HS-27A (cell line): Measurements from ENCODE around the gene GALNT11.
"Not testable (repeated sequence)": the region's sequence is repeated elsewhere in the genome, so short reads cannot be mapped to it uniquely, and the experiment has no call there.

Source experiments
- DNase-seq: peaks from one replicate; pipeline ENCODE4 v3.0.0-alpha.2; 2012; ENCODE audit warnings: low read depth, missing footprints

The GALNT11 gene

GRCh38 chr7:152027491-152028365 is 2.3 kb downstream of the GALNT11 start:
- DNase-seq: not testable (repeated sequence)

DNA sequence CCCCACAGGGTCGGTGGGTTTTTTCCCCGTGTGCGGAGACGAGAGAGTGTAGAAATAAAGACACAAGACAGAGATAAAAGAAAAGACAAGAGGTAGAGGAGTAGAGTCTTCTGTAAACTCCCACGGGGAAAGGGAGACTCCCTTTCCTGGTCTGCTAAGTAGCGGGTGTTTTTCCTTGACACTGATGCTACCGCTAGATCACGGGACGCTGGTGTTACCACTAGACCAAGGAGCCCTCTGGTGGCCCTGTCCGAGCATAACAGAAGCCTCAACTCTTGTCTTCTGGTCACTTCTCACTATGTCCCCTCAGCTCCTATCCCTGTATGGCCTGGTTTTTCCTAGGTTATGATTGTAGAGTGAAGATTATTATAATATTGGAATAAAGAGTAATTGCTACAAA is 4.6 kb downstream of the GALNT11 start:
- not testable (repeated sequence) for DNase-seq

- DNase-seq: not testable (repeated sequence)
These were observed 5.2 kb downstream of the GALNT11 start for GRCh38 chr7:152030639-152031038.

- DNase-seq: no peak
These were observed 10.3 kb downstream of the GALNT11 start for GRCh38 chr7:152035817-152036216.

DNA sequence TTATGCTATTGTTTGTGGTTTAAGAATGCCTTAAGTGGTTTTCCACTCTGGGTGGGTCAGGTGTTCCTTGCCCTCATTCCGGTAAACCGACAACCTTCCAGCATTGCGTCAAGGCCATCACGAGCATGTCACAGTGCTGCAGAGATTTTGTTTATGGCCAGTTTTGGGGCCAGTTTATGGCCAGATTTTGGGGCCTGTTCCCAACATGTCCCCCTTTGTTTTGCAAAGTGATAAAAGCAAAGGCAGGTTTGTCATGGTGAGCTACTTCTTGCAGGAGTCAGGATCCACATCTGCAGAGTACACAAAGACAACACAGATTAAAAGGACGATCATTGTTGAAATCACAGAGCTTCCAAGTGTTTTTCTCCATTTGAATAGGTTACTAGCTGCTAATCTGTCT is 12.9 kb downstream of the GALNT11 start:
- not testable (repeated sequence) for DNase-seq

DNA sequence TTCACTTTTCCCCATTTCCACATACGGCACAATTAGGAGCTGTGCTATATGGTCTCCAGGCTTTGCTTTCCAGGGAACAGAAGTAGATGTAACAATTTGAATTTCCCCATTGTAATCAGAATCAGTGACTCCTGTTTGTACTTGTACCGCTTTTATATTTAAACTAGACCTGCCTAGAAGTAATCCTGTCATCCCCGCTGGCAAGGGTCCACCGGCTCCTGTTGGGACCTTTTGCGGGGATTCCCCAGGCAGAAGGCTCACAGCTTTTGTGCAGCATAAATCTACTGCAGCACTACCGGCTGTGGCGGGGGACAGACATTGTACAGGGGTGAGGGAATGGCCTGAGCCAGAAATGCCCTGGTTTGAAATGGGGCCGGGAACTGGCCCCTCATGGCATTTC is 17.6 kb downstream of the GALNT11 start:
- DNase-seq: not testable (repeated sequence)

GRCh38 chr7:152044909-152045308 is 19.4 kb downstream of the GALNT11 start:
- not testable (repeated sequence) for DNase-seq

DNA sequence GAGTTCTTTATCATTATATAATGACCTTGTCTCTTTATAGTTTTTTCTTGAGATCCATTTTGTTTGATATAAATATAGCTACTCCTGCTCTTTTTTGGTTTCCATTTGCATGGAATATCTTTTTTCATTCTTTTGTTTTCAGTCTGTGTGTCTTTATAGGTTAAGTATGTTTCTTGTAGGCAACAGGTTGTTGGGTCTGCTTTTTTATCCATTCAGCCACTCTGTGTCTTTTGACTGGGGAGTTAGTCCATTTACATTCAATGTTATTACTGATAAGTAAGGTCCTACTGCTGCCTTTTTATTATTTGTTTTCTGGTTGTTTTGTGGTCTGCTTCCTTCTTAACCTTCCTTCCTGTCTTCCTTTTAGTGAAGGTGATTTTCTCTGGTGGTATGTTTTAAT is 21.1 kb downstream of the GALNT11 start:
- DNase-seq: no peak

GRCh38 chr7:152048051-152048450 is 22.6 kb downstream of the GALNT11 start:
- no peak for DNase-seq

GRCh38 chr7:152050547-152050971 is 25.1 kb downstream of the GALNT11 start:
- DNase-seq: no peak

DNA sequence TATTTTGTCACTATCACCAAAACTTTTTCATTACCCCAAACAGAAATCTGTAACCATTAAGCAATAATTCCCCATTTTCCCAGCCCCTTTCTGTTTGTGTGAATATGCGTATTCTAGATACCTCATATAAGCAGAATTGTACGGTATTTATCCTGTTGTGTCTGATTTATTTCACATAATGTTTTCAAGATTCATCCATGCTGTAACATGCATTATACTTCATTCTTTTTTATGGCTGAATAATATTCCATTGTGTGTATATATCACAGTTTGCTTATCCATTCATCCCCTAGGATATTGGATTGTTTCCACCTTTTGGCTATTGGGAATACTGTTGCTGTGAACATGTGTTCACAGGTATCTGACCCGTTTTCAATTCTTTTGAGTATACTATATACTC is 26.5 kb downstream of the GALNT11 start:
- DNase-seq: no peak

DNA sequence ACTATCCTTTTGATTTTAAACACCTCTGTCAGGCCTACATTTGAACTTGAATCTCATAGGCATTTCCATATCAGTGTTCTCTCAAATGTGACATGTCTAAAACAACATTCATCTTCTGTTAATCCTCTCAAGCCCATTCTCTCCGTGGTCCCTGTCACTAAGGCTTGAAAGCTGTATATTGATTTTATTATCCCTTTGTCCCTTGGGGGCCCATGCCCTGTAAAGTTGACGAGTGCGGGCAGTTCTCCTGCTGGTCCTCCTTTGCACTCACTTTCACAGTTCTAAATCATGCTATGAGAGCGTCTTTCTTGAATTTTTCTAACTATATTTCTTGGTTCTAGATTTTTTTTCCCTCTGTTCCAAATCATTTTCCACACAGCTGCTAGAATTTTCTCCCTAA is 27.3 kb downstream of the GALNT11 start:
- no peak for DNase-seq

GRCh38 chr7:152054367-152055230 is 29.1 kb downstream of the GALNT11 start:
- DNase-seq: no peak

- DNase-seq: no peak
These were observed 31.3 kb downstream of the GALNT11 start for GRCh38 chr7:152056621-152057274.

DNA sequence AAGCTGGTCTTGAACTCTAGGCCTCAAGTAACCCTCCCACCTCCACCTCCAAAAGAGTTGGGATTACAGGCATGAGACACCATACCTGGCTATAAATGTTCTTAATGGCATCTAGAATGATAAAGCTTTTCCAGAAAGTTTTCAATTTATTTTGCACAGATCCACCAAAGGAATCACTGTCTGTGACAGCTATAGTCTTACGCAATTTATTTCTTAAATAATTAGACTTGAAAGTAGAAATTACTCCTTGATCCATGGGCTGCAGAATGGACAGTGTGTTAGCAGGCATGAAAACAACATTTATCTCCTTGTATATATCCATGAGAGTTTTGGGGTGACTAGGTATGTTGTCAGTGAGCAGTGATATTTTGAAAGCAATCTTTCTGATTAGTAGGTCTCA is 33.8 kb downstream of the GALNT11 start:
- DNase-seq: no peak

GRCh38 chr7:152061086-152061485 is 35.6 kb downstream of the GALNT11 start:
- not testable (repeated sequence) for DNase-seq

DNA sequence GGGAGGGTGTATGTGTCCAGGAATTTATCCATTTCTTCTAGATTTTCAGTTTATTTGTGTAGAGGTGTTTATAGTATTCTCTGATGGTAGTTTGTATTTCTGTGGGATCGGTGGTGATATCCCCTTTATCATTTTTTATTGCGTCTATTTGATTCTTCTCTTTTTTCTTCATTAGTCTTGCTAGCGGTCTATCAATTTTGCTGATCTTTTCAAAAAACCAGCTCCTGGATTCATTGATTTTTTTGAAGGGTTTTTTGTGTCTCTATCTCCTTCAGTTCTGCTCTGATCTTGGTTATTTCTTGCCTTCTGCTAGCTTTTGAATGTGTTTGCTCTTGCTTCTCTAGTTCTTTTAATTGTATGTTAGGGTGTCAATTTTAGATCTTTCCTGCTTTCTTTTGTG is 37.7 kb downstream of the GALNT11 start:
- DNase-seq: not testable (repeated sequence)

- not testable (repeated sequence) for DNase-seq
These were observed 38.3 kb downstream of the GALNT11 start for GRCh38 chr7:152063821-152064220.

DNA sequence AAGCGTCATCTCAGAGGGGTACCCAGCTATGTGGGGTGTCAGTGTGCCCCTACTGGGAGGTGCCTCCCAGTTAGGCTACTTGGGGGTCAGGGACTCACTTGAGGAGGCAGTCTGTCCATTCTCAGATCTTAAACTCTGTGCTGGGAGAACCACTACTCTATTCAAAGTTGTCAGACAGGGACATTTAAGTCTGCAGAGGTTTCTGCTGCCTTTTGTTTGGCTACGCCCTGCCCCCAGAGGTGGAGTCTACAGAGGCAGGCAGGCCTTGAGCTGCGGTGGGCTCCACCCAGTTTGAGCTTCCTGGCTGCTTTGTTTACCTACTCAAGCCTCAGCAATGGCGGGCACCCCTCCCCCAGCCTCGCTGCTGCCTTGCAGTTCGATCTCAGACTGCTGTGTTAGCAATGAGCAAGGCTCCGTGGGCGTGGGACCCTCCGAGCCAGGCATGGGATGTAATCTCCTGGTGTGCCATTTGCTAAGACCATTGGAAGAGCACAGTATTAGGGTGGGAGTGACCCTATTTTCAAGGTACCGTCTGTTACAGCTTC is 40.4 kb downstream of the GALNT11 start:
- not testable (repeated sequence) for DNase-seq

DNA sequence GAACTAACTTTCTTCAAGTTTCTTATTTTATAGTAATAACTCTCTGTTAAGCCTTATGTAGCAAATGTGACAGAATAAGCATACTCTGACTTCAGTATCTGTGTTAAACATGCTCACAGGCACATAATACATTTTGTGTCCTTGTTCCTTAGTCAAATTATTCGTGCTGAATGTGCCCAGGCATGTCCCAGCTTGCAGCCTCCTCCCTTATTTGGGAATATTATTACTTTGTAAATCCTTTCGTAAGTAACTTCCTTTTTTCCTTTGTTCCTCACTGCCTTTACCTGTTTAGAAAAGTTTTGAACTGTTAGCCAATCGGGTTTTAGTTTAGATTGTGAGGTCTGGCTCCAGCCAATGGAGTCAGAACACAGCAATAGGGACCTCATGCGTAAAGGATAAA is 46.9 kb downstream of the GALNT11 start:
- DNase-seq: no peak

DNA sequence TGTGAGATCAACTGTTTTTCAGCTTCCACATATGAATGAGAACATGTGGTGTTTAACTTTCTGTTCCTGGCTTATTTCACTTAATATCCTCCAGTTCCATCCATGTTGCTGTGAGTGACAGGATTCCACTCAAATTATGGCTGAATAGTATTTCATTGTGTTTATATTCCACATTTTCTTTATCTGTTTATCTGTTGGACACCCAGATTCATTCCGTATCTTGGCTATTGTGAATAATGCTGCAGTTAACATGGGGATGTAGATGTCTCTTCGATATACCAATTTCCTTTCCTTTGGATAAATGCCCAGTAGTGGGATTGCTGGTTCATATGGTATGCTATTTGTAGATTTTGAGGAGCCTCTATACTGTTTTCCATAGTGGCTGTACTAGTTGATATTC is 47.9 kb downstream of the GALNT11 start:
- no peak for DNase-seq

DNA sequence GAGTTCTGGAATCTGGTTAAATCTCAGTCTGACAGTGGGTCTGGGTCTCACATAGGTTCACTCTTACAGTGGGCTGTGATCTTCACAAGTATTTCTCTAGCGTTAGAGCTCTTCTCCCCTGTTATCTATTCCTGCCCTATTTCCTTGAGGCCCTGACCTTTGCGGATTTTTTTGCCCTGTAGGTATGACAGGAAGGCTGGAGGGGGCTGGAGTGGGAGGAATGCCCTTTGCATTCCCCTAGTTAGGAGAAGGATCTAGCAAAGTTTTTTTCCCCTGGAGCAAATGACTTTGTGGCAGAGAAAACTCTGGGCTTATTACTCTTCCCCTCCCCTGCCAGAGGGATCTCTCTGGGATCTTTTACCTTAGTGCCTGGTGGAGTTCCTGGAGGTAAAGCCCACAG is 49.2 kb downstream of the GALNT11 start:
- no peak for DNase-seq
